IPS DF 6.9 (cell line): ENCODE measurements around the gene HEG1.

Experiments
- DNase-seq: peaks from one replicate; pipeline ENCODE4 v3.0.0-alpha.2; 2013; ENCODE audit warnings: low read depth, low spot score
- H3K27ac ChIP-seq: one replicate; pipeline ENCODE4 v1.5.1; 2013; ENCODE audit warnings: low read length, control low read depth
- H3K27me3 ChIP-seq: 2 replicates; pipeline ENCODE4 v1.6.1; 2013; ENCODE audit warnings: mild to moderate bottlenecking, low read length; ENCODE audit not compliant: control insufficient read depth, insufficient read depth
- H3K36me3 ChIP-seq: 2 replicates; pipeline ENCODE4 v1.6.1; 2013; ENCODE audit warnings: low read length; ENCODE audit not compliant: control insufficient read depth, insufficient read depth
- H3K4me1 ChIP-seq: 2 replicates; pipeline ENCODE4 v1.6.1; 2013; ENCODE audit warnings: low read length; ENCODE audit not compliant: control insufficient read depth, insufficient read depth
- H3K4me3 ChIP-seq: 2 replicates; pipeline ENCODE4 v1.5.1; 2013; ENCODE audit warnings: mild to moderate bottlenecking, low read length
- H3K9me3 ChIP-seq: 2 replicates; pipeline ENCODE4 v1.6.1; 2013; ENCODE audit warnings: low read length, inconsistent platforms; ENCODE audit not compliant: control insufficient read depth, insufficient read depth
- WGBS: extraction: QIAGEN DNeasy Blood & Tissue Kit; methylation state at CpG from one replicate; pipeline ENCODE4 v1.1.7; 2013; ENCODE audit warnings: mixed read lengths, missing lambda C conversion rate; ENCODE audit not compliant: insufficient read length, insufficient coverage; 5-methylcytosine and 5-hydroxymethylcytosine counted together

HEG1 gene

GRCh38 chr3:125069968-125070745, 14.4 kb upstream of the HEG1 start:
- H3K27me3 ChIP-seq, result no peaks in the 10 kb centered on the region
- no peak for DNase-seq
- no peak overlapping the region for H3K27ac ChIP-seq
- WGBS, result no CpG with 5 or more reads among the region's 7 CpGs
- no peak overlapping the region for H3K4me3 ChIP-seq
- no peaks in the 10 kb centered on the region for H3K9me3 ChIP-seq
- H3K4me1 ChIP-seq, result no peaks in the 10 kb centered on the region
- H3K36me3 ChIP-seq, result no peaks in the 10 kb centered on the region

DNA sequence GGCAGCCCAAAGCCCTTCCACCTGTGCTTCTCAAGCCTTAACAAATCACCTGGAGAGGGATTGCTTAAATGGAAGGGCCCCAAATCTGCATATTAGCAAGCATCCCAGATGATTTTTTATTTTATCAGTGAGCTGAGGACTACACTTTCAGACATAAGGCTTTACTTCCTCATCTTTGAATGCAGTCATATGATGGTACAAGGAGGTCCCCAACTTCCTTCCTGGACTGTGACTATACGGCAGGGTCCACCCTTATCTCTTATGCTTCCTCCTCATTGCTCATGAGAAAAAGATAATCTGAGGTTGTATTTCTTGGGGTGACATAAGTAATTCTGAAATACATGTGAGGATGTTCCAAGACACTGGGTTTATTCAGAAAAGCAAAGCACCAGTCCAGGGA, 13.7 kb upstream of the HEG1 start:
- Histone ChIP-seq H3K4me3 (no peak overlapping the region), H3K9me3 (no peaks in the 10 kb centered on the region), H3K27ac (no peak overlapping the region), H3K4me1 (no peaks in the 10 kb centered on the region), H3K27me3 (no peaks in the 10 kb centered on the region), H3K36me3 (no peaks in the 10 kb centered on the region)
- no peak for DNase-seq
- WGBS, result no CpG with 5 or more reads among the region's 1 CpG

GRCh38 chr3:125068265-125068664, 12.5 kb upstream of the HEG1 start:
- H3K27me3 ChIP-seq, result no peaks in the 10 kb centered on the region
- H3K9me3 ChIP-seq, result no peaks in the 10 kb centered on the region
- WGBS, result no CpG with 5 or more reads among the region's 4 CpGs
- DNase-seq, result no peak
- H3K4me3 ChIP-seq, result no peak overlapping the region
- H3K27ac ChIP-seq, result no peak overlapping the region
- H3K36me3 ChIP-seq, result no peaks in the 10 kb centered on the region
- H3K4me1 ChIP-seq, result no peaks in the 10 kb centered on the region; the same call in 1 of the 2 replicates

DNA sequence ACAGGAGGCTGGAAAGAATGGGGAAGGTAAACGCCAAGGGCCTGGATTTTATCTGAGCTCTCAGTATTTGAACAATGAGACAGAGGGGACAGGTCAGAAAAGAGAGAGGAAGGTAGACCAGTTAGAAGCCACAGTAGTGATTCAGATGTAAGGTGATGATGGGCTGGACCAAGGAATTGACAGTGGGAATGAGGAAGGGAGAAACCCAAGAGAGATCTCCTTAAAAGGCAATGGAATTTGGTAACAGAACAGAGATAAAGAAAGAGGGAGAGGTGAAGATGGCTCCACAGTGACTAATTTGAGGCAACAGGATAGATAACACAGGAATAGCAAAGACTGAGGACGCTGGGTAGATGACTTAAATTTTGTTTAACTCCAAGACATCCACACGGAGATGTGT, 11.4 kb upstream of the HEG1 start:
- no CpG with 5 or more reads among the region's 3 CpGs for WGBS
- H3K27ac ChIP-seq, result no peak overlapping the region
- no peak overlapping the region for H3K4me3 ChIP-seq
- H3K36me3 ChIP-seq, result no peaks in the 10 kb centered on the region
- no peaks in the 10 kb centered on the region; the same call in 1 of the 2 replicates for H3K4me1 ChIP-seq
- DNase-seq, result no peak
- no peaks in the 10 kb centered on the region for H3K27me3 ChIP-seq
- no peaks in the 10 kb centered on the region for H3K9me3 ChIP-seq

DNA sequence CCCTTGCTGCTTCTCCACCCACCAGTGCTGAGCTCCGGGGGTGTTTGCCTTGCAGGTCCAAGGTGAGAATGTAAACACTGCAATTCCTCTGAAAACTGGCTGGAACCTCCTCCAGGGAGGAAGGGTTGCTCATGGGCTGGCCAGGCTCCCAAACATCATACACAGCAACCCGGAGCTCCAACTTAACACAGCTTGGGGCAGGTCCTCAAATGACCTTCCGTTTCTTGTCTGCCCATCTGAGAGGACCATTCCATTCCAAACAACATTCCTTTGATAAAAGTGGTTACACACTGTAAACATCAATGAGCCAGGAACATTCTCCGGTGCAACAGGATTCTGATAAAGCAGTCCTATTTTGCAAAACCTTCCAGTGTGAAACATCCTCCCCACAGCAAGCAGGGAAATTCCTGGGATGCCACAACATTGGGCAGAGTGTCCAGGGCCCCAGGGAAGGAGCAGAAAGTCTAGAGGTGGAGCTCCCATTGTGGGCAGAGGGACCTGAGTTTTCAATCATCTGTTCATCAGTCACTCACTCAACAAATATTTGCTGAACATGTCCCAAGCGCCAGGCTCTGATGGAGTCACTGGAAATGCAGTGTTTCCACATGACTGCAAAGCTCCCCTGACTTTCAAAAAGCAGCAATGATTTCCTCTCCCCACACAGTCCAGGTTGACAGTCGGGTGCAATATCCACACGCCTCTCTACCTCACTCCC, 7.3 kb upstream of the HEG1 start:
- Histone ChIP-seq H3K4me3 (no peak overlapping the region), H3K27ac (no peak overlapping the region), H3K4me1 (peaks cover 2% of the 10 kb centered on the region), H3K27me3 (no peaks in the 10 kb centered on the region), H3K36me3 (no peaks in the 10 kb centered on the region), H3K9me3 (no peaks in the 10 kb centered on the region)
- no CpG with 5 or more reads among the region's 7 CpGs for WGBS
- DNase-seq, result no peak

DNA sequence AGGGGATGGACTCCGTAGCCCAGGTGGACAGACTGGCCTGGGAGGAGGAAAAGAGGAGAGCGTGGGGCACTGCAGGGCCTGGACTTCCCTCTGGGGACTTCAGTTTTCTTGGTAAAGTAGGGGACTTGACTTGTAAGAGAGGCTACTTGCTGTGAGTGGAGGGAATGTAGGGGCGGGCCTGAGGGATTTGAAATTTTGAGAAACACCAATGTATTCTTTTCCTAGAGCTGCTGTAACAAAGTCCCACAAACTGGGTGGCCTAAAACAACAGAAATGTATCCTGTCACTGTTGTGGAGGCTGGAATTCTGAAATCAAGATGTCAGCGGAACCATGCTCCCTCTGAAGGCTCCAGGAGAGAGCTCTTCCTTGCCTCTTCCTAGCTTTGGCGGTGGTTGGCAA, 5.8 kb upstream of the HEG1 start:
- H3K4me1 ChIP-seq, result peaks cover 2% of the 10 kb centered on the region
- no peak for DNase-seq
- no peak overlapping the region for H3K27ac ChIP-seq
- H3K9me3 ChIP-seq, result no peaks in the 10 kb centered on the region
- H3K4me3 ChIP-seq, result no peak overlapping the region
- no CpG with 5 or more reads among the region's 5 CpGs for WGBS
- no peaks in the 10 kb centered on the region for H3K36me3 ChIP-seq
- peaks cover 2% of the 10 kb centered on the region; the same call in 1 of the 2 replicates for H3K27me3 ChIP-seq

DNA sequence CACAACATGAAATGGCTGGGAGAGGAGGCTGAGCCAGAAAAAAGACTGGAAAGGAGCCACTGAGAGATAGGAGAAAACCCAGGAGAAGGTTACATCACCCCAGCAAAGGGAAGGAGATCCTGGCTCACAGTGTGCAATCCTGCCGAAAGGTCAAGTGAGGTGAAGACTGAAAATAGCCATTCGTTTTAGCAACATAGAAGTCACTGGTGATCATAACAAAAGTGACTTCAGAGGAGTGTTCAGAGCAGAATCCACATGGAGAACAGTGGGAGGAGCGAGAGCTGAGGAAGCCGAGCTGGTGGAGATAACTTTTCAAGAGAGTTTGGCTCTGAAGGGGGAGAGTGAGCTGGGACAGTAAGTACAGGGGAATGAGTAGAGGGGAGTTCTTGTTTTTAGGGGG, 5.4 kb upstream of the HEG1 start:
- no peaks in the 10 kb centered on the region for H3K36me3 ChIP-seq
- H3K27me3 ChIP-seq, result peaks cover 2% of the 10 kb centered on the region; the same call in 1 of the 2 replicates
- H3K9me3 ChIP-seq, result no peaks in the 10 kb centered on the region
- WGBS, result no CpG with 5 or more reads among the region's 4 CpGs
- H3K4me3 ChIP-seq, result no peak overlapping the region
- no peak for DNase-seq
- no peak overlapping the region for H3K27ac ChIP-seq
- peaks cover 2% of the 10 kb centered on the region for H3K4me1 ChIP-seq

DNA sequence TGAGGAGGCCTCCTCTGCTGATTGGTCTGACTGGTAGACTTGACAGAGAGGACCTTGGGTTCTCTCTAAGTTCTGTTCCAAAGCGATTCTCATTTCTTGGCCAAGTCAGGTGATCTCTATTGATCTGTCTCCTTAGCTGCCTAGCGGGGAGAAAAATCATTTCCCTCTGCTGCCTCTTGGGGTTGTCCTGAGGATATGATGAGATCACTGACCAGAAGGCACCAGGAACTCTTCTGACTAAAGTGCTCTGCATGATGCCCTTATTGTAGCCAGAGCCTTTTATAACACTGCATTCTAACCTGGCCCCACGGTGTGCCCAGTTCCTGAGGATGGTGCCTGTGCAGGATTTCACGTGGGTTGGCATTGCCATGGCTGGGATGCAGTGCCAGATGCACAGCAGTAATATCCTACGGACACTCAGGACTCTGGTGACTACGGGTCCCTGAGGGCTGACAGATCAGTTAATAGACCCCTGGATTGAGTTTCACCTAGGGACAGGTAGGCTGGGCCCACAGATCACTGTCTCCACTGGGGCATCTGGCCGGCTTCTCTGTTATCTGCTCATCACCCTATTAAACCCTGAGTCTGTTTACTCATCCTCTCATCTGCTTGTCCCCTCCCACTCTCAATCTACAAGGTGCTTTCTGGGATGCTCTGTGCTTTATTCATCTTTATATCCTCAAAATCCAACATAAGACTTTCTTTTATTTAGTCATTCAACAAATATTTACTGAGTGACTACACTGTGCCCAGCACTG, 3.9 kb upstream of the HEG1 start:
- no peak overlapping the region for H3K4me3 ChIP-seq
- H3K36me3 ChIP-seq, result no peaks in the 10 kb centered on the region; the same call in 1 of the 2 replicates
- H3K27me3 ChIP-seq, result peaks cover 2% of the 10 kb centered on the region; the same call in 1 of the 2 replicates
- H3K9me3 ChIP-seq, result no peaks in the 10 kb centered on the region
- H3K27ac ChIP-seq, result no peak overlapping the region
- no peak for DNase-seq
- peaks cover 4% of the 10 kb centered on the region for H3K4me1 ChIP-seq
- WGBS, result no CpG with 5 or more reads among the region's 7 CpGs

DNA sequence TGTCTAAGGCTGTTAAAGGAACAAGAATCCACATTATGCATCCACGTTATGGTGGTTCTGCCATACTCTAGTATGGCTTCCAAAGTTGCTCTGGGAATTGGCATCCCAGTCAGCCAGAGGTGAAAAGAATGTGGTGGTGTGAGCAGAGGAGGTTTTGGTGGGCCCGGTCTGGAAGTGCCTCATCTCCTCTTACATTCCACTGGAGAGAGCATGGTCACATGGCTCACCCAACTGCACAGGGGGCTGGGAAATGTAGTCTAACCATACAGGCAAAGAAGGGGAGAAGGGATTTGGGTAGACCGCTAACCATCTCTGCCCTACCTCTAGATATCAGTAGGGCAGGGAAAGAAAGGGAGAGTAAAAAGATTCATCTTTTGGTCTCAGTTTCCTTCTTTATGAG, 3.2 kb upstream of the HEG1 start:
- WGBS, result no CpG with 5 or more reads among the region's 3 CpGs
- no peak for DNase-seq
- peaks cover 5% of the 10 kb centered on the region for H3K4me1 ChIP-seq
- H3K9me3 ChIP-seq, result no peaks in the 10 kb centered on the region
- no peak overlapping the region for H3K27ac ChIP-seq
- H3K36me3 ChIP-seq, result no peaks in the 10 kb centered on the region; the same call in 1 of the 2 replicates
- H3K27me3 ChIP-seq, result peaks cover 2% of the 10 kb centered on the region; the same call in 1 of the 2 replicates
- no peak overlapping the region for H3K4me3 ChIP-seq

DNA sequence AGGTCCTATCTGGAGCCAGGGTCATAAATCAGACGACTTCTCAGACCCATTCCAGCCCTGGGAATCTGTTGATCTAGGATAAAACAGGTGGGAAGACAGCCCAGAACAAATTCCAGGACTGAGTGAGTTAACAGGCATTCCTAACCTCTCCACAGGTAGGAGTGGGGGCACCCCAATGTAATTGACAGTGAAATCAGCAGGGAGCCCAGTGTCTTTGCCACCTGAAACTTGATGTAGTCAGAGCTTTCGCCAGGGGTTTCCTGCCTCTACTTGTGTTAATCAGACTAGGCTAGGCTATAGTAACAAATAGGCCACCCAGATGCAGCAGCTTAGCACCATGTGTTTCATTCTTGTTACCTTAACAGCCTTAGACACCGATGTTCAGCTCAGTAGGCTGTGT, 2.7 kb upstream of the HEG1 start:
- Histone ChIP-seq H3K27me3 (peaks cover 2% of the 10 kb centered on the region; the same call in 1 of the 2 replicates), H3K4me1 (peaks cover 5% of the 10 kb centered on the region), H3K4me3 (no peak overlapping the region), H3K36me3 (no peaks in the 10 kb centered on the region; the same call in 1 of the 2 replicates), H3K27ac (no peak overlapping the region), H3K9me3 (no peaks in the 10 kb centered on the region)
- DNase-seq, result no peak
- no CpG with 5 or more reads among the region's 3 CpGs for WGBS
